SK-N-MC (cell line): Measurements from ENCODE around the gene SLC29A1.

Source experiments
- DNase-seq: peaks from one replicate; pipeline ENCODE4 v3.0.0-alpha.2; 2011; ENCODE audit warnings: low read depth, low spot score
- H3K27ac ChIP-seq: fragments of 200-600 bp; sonication (generic); 2 replicates; pipeline ENCODE4 v1.5.1; 2016; ENCODE audit warnings: mixed run types
- H3K36me3 ChIP-seq: fragments of 200-600 bp; sonication (generic); 2 replicates; pipeline ENCODE4 v1.6.1; 2017; ENCODE audit warnings: antibody characterized with exemption, low read length, mixed read lengths; ENCODE audit not compliant: insufficient read depth
- H3K4me3 ChIP-seq: fragments of 200-600 bp; sonication (generic); 2 replicates; pipeline ENCODE4 v1.5.1; 2016
- H3K9ac ChIP-seq: fragments of 200-600 bp; sonication (generic); 2 replicates; pipeline ENCODE4 v1.8.0; 2017; ENCODE audit warnings: mixed run types, mixed read lengths; ENCODE audit not compliant: insufficient read length
- H3K9me3 ChIP-seq: fragments of 200-600 bp; sonication (generic); 2 replicates; pipeline ENCODE4 v1.6.1; 2017; ENCODE audit warnings: low read depth, mild to moderate bottlenecking, antibody characterized with exemption, low read length, moderate library complexity, mixed read lengths
- EZH2 ChIP-seq: fragments of 200-600 bp; sonication (generic); IDR thresholded peaks from one replicate; pipeline ENCODE4 v1.6.1; 2017; ENCODE audit warnings: antibody characterized with exemption
- FOXP2 ChIP-seq: optimal IDR thresholded peaks from 2 replicates; pipeline ENCODE3; 2011; ENCODE audit warnings: mild to moderate bottlenecking, moderate library complexity; ENCODE audit not compliant: insufficient read depth; ENCODE audit errors: extremely low read length, control extremely low read depth
- POLR2AphosphoS5 ChIP-seq: IDR thresholded peaks from 2 replicates; pipeline ENCODE4 v1.6.1; 2012; ENCODE audit warnings: mild to moderate bottlenecking, low read depth, low read length, borderline replicate concordance

SLC29A1 gene

DNA sequence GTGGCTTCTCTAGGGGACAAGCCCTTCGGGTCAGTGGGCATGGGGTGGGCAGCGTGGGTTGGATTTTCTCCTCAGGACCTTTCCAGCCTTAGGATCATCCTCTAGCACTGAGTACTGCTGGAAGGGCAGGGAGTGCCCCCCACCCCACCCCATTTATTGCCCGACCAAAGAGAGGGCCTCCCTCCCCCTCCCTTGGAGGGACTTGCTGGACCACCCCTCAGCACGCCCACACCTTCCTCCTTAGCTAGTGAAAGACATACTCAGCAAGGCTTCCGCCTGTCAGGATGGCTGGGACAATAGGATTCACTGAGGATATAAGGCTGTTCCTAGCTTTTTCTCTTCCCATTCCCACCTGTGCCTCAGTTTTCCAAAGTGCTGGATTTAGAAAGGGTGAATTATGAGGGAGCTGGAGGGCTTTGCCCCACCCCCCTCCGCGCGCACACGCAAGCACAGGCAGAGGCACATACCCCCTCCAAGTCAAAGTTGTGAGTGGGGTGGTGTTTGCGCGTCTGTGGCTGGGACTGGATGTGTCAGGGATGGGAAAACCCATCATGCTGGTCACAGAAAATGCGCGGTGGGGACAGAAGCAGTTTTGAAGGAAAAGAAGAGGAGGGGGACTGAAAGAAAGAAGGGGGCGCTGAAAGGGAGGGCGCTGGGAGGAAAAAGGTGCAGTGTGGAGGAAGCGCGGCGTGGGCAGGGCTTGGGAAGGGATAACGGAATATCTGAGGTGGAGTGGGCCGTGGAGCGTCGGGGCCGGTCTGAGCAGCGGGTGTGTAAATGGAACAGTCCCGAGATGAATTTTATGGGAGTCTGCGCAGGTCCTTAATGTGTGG, 693 bp upstream of the SLC29A1 start:
- TF ChIP-seq POLR2AphosphoS5, result no peak; the same call in 1 of the 2 replicates
- no peak for TF ChIP-seq FOXP2
- TF ChIP-seq EZH2, result no peak
- Histone ChIP-seq H3K9me3 (no peaks in the 10 kb centered on the region), H3K9ac (peak overlapping the region; percentile 57), H3K36me3 (no peaks in the 10 kb centered on the region; the same call in 1 of the 2 replicates), H3K27ac (peak overlapping the region; percentile 60; the same call in 1 of the 2 replicates), H3K4me3 (peak overlapping the region; percentile 86)
- DNase-seq, result no peak

DNA sequence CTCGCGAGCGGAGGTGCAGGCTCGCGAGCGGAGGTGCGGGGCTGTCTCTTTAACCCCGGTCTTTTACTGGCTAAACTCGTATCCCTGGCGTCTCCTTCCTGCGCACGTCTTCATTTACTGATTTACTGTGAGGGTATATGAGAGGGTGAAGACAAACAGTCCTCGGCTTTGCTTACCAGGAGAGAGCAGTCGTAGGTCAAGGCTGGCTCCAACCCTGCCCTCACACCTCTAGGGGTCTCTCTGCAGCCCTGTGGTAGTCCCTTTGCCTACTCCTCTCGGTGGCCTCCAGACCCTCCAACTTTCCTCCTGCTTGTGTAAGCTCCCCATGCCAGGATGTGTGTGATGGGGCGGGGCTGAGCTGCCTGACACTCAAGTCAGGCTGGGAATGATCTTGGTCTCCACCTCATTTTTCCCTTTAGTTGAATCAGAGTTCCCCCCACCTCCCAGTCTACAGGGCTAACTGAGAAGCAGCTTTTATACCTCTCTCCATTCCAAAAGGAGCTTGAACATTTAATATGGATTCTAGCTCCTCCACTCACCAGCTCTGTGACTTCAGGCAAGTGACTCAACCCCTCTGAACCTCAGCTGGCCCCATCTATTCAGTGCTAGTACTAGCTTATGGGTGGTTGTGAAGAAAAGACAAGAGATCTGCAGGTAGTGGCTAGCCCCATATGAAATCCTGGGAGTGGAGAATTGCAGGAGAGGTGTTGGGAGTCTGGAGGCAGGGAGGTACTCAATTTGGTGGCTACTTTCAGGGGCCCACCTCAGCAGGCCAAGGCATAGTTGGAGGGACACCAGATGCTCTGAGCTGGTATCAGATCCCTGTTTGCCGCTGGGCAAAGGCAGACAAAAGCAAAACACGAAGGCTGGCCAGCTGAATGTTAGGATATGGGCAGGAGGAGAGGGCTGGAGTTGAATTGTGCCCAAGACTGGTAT, 902 bp downstream of the SLC29A1 start:
- Histone ChIP-seq H3K4me3 (peak overlapping the region; percentile 86), H3K36me3 (peaks cover 12% of the 10 kb centered on the region; the same call in 1 of the 2 replicates), H3K9me3 (no peaks in the 10 kb centered on the region), H3K9ac (peak overlapping the region; percentile 65), H3K27ac (no peak overlapping the region)
- no peak for TF ChIP-seq FOXP2
- TF ChIP-seq POLR2AphosphoS5, result no peak; the same call in 1 of the 2 replicates
- no peak for TF ChIP-seq EZH2
- DNase-seq, result no peak

DNA sequence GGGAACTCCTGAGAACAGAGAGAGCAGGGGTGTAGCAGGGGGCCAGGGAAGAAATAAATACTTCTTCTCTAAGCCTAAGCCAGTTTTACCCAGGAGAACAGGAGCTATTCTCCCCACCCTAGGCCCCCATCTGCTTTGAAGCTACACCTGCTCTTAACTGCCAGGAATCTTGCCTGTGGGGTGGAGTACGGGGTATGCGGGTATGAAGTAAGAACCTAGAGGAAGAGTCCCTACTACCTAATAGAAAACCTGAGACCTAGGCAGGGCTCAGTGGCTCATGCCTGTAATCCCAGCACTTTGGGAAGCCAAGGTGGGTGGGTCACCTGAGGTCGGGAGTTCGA, 1.5 kb downstream of the SLC29A1 start:
- peak overlapping the region; percentile 65 for H3K9ac ChIP-seq
- H3K27ac ChIP-seq, result no peak overlapping the region
- no peak for DNase-seq
- H3K4me3 ChIP-seq, result peak overlapping the region; percentile 86
- H3K36me3 ChIP-seq, result peaks cover 18% of the 10 kb centered on the region; the same call in 1 of the 2 replicates
- H3K9me3 ChIP-seq, result no peaks in the 10 kb centered on the region
- TF ChIP-seq POLR2AphosphoS5 (no peak), FOXP2 (no peak), EZH2 (no peak)

DNA sequence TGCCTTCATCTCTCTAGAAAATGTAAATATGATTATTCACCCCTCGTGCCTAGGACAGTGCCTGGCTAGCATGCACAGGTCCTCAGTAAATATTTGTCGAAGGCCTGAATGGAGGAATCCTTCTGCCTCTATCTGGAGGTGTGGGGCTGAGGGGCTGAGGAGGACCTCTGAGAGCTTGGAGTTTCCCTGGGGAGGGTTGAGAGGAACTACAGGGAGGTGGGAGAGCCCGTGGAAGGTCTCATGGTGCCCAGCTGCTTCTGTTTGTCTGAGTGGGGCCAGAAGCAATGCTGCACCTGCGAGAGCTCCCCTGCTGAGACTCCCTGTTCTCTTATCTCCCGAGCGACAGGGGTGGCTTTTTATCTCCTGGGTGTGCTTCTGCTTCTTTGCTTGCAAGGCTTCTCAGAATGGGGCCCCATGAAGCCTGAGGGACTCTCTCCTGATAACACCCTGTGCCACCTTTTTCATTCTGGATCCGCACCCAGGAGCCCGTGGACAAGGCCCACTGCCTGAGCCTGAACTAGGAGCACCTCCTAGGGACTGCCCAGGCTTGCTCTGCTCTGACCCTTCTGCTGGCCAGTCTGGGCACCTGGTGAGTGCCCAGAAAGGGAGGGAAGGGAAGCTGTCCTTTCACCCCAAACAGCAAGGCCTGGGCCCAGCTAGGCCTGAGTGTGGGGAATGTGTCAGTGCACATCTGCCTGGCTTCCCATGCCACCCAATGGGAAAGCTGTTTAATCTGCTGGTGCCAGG, 2.4 kb downstream of the SLC29A1 start:
- no peaks in the 10 kb centered on the region for H3K9me3 ChIP-seq
- DNase-seq, result no peak
- H3K36me3 ChIP-seq, result peaks cover 26% of the 10 kb centered on the region; the same call in 1 of the 2 replicates
- H3K4me3 ChIP-seq, result peak overlapping the region; percentile 24; the same call in 1 of the 2 replicates
- H3K27ac ChIP-seq, result peak overlapping the region; percentile 50; the same call in 1 of the 2 replicates
- H3K9ac ChIP-seq, result peak overlapping the region; percentile 41
- TF ChIP-seq EZH2, result no peak
- TF ChIP-seq POLR2AphosphoS5, result no peak
- no peak for TF ChIP-seq FOXP2

DNA sequence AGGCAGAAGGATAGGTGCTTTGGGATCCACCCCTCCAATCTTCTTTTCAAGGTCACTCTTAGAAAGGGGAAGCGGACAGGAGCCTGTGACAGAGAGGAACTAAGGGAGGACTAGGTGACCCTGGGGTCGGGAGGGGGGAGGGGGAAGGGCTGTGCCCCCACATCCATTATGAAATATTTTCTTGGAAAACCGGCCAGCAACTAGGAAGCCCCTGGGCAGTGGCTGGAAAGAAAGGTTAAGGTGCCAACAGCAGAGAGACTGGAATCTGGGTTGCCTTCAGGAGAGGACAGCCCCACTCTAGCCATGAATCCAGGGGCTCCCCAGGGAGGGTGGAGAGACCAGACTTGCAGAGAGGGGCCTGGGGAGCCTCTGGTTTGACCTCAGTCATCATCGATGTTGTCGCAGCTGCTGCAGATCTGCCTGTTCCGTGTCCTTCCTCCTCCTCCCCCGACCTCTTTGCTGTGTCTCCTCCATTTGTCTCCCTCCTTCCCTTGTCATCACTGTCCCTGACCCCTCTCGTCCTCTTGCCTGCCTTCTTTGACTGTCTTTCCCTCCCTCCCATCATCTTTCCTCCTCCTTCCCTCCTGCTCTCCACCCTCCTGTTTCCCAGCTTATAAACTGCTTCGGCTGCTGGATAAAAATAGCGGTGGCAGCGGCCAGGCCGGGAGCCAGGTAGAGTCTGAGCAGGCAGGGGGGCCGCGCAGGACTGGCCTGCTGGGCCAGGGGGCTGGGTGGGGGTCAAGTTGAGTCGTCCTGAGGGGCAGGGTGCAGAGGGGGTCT, 3.2 kb downstream of the SLC29A1 start:
- no peak for TF ChIP-seq EZH2
- TF ChIP-seq POLR2AphosphoS5, result no peak
- no peak for TF ChIP-seq FOXP2
- Histone ChIP-seq H3K36me3 (peaks cover 34% of the 10 kb centered on the region; the same call in 1 of the 2 replicates), H3K4me3 (no peak overlapping the region), H3K9ac (peak overlapping the region; percentile 41), H3K27ac (peak overlapping the region; percentile 50; the same call in 1 of the 2 replicates), H3K9me3 (no peaks in the 10 kb centered on the region)
- no peak for DNase-seq

DNA sequence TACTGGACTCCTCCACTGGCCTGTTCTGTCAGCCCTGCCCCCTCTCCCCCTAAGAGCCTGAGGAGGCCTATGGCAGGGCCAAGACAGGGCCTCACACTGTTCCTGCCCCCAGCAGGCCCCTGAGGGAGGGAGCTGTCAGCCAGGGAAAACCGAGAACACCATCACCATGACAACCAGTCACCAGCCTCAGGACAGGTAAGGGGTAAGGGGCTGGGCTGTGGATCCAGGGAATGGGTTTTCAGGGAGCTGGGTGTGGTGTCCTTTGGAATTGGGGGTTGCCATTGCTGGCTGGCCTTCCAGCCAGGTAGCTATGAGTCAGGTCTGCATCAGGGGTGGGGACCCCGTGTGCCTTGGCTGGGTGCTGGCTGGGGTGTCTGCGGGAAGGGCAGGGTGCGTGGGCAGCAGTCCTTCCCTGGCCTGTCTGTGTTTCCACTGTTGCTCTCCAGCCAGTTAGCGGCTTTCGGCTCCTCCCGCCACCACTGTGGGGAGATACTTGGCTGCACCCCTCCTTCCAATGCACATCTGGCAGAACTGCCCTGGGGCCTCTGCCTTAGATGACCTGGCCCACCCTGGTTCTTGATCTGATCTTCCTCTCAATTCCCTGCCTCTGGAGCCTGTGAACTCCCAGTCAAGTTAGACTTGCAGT, 3.9 kb downstream of the SLC29A1 start:
- DNase-seq, result no peak
- Histone ChIP-seq H3K9ac (no peak overlapping the region), H3K27ac (peak overlapping the region; percentile 7; the same call in 1 of the 2 replicates), H3K4me3 (no peak overlapping the region), H3K36me3 (peaks cover 40% of the 10 kb centered on the region), H3K9me3 (no peaks in the 10 kb centered on the region)
- TF ChIP-seq FOXP2, result no peak
- TF ChIP-seq POLR2AphosphoS5, result no peak
- TF ChIP-seq EZH2, result no peak
